Mucosa of rectum (tissue), 2 donors: Measurements from ENCODE around the gene HAND1.

Source experiments
- H3K27ac ChIP-seq, 2 donors: one replicate each; pipeline ENCODE4 v1.7.0; 2013; ENCODE audit warnings: inconsistent platforms in 2 of 2, low read depth in 2 of 2, low read length in 2 of 2
- H3K27me3 ChIP-seq, 2 donors: one replicate each; pipeline ENCODE4 v1.7.0; 2013; ENCODE audit warnings: low read length in 2 of 2; ENCODE audit not compliant: control insufficient read depth in 2 of 2, insufficient read depth in 2 of 2
- H3K36me3 ChIP-seq, 2 donors: one replicate each; pipeline ENCODE4 v1.7.0; 2013; ENCODE audit warnings: low read length in 2 of 2; ENCODE audit not compliant: control insufficient read depth in 2 of 2, insufficient read depth in 2 of 2
- H3K4me1 ChIP-seq, 2 donors: one replicate each; pipeline ENCODE4 v1.7.0; 2013; ENCODE audit warnings: low read length in 2 of 2, mild to moderate bottlenecking in 1 of 2; ENCODE audit not compliant: control insufficient read depth in 2 of 2, insufficient read depth in 2 of 2
- H3K4me3 ChIP-seq, 2 donors: one replicate each; pipeline ENCODE4 v1.7.0; 2013; ENCODE audit warnings: low read length in 2 of 2
- H3K9ac ChIP-seq, 2 donors: one replicate each; pipeline ENCODE4 v1.7.0; 2013; ENCODE audit warnings: low read length in 2 of 2, low read depth in 1 of 2, mild to moderate bottlenecking in 1 of 2
- H3K9me3 ChIP-seq, 2 donors: one replicate each; pipeline ENCODE4 v1.7.0; 2013; ENCODE audit warnings: low read length in 2 of 2; ENCODE audit not compliant: control insufficient read depth in 2 of 2
- donor health status: healthy.
- donor health status: Normal muscosa, but diverticular disease.

The HAND1 gene

DNA sequence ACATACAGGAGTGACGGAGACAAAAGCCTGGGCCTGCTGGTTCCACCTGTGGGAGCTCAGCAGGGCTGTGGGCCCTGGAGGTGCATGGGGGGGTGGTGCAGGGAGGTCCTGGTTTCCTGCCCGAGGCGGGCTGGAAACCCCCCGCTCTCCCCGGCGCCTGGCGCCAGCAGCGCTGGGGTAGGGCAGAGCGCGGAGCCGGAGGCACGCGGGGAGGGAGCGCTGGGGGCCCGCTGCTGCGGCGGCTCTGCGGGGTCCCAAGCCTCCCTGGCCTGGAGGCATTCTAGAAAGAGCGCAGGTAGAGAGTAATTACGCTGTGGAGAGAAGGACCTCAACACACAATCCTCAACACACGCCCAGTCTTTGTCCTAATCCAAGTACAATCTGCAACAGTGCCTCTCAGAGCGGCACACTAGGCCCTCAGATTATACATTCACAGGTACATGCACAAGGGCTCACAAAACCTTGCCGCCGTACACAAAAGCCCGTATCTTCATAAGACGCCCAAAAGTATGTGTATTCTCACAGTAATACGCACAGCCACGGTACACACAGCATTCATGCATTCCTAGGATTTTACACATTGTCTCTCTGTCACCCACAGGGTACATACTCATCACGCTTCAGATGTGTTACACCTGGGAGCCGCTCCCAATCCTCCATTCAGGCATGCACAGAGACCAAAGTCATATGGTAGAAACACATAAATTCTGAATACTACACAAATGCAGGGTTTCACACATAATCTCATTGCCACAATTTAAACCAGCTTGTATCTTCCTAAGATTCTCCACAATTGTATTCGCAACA, 2.1 kb upstream of the HAND1 start:
- Histone ChIP-seq H3K4me3 (no peak overlapping the region), H3K9me3 (no peaks in the 10 kb centered on the region), H3K27ac (no peak overlapping the region), H3K36me3 (no peaks in the 10 kb centered on the region), H3K27me3 (peaks cover 95 to 97% of the 10 kb centered on the region in 2 donors), H3K4me1 (peaks cover 14 to 23% of the 10 kb centered on the region in 2 donors), H3K9ac (no peak overlapping the region)

DNA sequence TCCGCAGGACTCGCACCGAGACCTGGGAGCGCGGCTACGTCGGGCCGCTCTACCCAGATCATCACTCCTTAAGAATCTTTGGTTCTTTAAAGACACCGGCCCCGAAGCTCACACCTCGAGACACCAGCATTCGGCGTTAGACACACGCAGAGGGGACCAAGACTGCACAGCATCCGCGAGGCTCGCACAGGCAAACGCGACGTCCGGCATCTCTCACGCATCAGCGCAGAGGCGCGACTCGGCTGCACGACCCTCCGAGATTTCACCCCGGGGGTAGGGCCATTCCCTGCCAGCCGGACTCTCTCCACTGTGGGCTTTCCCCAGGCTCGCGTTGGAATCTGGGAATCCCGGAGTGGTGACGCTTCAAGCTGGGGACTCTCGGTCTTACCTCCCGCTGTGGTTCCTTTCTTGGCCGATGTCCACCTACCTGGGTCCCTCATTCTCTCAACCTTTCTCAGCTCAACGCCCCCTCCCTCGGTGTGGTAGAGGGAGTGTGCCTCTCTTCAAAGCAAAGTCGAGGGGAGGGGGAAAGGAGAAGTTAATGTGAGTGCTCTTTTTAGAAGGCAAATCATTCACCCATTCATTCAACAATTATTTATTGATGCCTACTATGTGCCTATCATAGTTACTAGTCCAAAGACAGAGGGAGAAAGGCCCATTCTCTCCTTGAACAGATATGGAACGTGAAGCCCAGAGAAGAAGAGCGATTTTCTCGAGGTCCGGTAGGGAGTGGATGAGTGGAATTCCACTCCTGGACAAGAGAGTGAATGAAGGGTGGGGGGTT, 1.3 kb upstream of the HAND1 start:
- Histone ChIP-seq H3K9me3 (no peaks in the 10 kb centered on the region), H3K36me3 (no peaks in the 10 kb centered on the region), H3K4me1 (peaks cover 14 to 23% of the 10 kb centered on the region in 2 donors), H3K4me3 (peak overlapping the region in 1 of 2 donors; percentile 9), H3K27ac (no peak overlapping the region), H3K27me3 (peaks cover 96 to 98% of the 10 kb centered on the region in 2 donors), H3K9ac (no peak overlapping the region)

DNA sequence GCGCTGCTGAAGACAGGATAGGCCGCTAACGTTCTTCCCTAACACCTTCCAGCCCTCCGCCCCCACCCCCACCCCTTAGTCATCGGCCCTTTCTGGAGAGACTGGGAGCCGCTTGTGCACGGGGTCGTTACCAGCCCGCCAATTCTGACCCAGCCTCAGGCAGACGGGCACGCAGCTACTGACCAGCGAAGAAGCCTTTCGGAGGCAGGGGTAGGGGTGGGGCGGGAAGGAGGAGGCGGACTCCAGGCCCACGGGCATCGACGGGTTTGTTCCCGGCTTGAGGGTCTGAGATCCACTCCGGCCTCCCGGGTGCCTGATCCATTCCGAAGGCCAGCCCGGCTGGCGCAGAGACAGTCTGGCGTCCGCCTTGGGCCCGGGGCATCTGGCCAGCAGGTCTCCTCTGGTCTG, 729 bp upstream of the HAND1 start:
- no peaks in the 10 kb centered on the region for H3K36me3 ChIP-seq
- no peak overlapping the region for H3K27ac ChIP-seq
- no peak overlapping the region for H3K4me3 ChIP-seq
- peaks cover 96 to 98% of the 10 kb centered on the region in 2 donors for H3K27me3 ChIP-seq
- peaks cover 14 to 23% of the 10 kb centered on the region in 2 donors for H3K4me1 ChIP-seq
- H3K9me3 ChIP-seq: no peaks in the 10 kb centered on the region
- no peak overlapping the region for H3K9ac ChIP-seq

DNA sequence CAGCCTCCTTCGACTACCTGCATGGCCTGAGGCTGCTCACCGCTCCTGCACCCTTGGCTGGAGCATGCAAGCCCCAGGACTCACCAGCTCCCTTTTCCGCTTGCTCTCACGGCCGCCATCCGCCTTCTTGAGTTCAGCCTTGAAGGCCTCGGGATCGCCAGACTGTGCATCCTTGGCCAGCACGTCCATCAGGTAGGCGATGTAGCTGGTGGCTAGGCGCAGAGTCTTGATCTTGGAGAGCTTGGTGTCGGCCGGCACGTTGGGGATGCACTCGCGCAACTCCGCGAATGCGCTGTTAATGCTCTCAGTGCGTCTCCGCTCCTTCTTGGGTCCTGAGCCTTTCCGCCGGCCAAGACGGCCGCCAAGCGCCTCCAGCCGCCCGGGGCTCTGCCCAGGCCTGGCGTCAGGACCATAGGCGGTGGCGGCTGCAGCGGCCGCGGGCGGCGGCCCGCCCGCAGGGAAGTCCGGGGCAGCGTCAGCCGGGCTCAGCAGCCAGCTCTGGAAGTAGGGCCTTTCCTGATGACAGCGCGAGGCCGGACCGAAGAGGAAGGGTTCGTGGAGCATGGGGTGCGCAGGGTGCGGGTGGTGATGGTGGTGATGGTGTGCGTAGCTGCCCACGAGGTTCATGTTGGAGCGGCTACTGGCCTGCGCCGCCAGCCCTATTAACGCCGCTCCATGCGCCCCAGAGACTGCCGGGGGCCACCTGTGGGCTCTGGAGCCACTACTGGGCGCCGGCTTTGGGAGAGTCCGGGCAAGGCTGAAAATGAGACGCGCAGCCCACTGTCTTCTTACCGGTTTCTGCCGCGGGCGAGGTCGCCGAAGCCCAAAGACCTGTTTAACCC, 424 bp downstream of the HAND1 start:
- peak overlapping the region in 1 of 2 donors; percentile 43 for H3K27ac ChIP-seq
- peaks cover 92 to 98% of the 10 kb centered on the region in 2 donors for H3K27me3 ChIP-seq
- H3K4me3 ChIP-seq: peak overlapping the region; percentile 24 to 51
- no peaks in the 10 kb centered on the region for H3K36me3 ChIP-seq
- H3K9me3 ChIP-seq: no peaks in the 10 kb centered on the region
- no peak overlapping the region for H3K9ac ChIP-seq
- peaks cover 14 to 18% of the 10 kb centered on the region in 2 donors for H3K4me1 ChIP-seq

DNA sequence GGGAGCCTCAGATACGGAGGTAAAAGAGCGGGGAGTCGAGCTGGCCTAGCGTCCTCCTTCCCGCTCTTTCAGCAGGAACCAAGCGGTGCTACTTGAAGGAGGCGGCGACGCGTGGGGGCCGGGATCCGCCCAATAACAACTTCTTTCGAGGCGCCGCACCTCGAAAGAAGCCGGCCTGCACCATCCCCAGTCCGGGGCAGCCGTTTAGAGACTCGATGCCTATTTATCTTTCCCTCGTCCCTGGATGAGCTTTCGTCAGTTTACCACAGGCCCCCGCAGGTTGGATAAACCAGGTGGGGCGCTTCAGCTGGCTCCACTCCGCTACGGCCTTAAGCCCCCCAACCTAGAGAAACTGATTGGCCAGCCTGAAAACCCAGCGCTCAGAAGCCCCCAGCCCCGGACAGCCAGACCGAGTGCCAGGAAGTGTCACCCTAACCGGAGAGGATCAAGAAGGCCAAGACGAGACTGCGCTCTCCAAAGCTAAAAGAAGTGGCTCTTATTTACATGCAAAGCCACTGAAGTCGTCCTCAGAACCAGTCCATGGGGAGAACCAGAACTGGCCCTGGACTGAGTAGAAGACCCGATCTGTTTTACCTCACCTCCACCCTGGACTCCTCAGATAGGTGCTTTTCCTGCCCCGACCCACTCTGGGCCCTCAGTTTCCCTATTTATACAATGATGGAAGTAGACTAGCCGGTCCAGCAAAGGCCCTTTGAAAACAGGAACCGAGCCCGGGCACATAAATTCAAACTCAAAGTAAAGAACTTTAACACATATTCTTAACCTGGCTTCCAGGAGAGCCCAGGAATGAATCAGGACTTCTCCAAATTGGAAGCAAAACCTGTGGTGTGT, 1.4 kb downstream of the HAND1 start:
- H3K4me3 ChIP-seq: peak overlapping the region in 1 of 2 donors; percentile 51
- peaks cover 87 to 97% of the 10 kb centered on the region in 2 donors for H3K27me3 ChIP-seq
- peak overlapping the region in 1 of 2 donors; percentile 43 for H3K27ac ChIP-seq
- no peaks in the 10 kb centered on the region for H3K9me3 ChIP-seq
- H3K9ac ChIP-seq: no peak overlapping the region
- H3K4me1 ChIP-seq: peaks cover 14 to 18% of the 10 kb centered on the region in 2 donors
- H3K36me3 ChIP-seq: no peaks in the 10 kb centered on the region

DNA sequence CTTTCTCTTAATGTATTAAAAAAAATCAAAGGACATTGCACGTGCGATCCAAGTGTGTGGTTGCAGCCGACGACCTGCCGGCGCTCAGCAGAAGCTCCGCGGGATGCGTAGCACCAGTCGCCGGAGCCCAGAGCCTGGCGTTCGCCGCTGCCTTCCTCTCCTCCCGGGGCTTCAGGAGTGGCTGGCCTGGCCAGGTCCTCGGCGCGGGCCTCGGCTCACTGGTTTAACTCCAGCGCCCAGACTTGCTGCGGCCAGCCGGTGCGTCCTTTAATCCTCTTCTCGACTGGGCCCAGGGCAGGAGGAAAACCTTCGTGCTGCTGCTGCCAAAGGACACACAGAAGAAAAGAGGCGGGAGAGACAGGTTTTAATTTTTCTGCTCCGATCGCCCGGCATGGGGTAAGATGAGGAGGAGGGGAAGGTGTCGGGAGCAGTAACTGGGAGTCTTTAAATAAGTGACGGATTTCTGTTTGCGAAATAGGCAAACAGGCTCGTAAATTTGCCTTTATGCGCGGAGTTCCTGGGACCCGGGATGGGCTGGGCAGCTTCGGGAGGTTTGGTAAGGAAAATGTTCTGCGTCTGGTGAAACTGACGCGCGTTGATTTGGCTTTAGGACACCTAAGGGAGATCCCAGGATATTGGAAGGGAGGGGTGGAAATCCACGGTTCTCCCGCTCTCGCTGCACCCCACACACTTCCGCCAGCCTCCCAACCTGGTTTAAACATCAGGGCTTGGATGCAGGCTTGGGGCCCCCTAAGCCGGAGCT, 2.3 kb downstream of the HAND1 start:
- H3K9me3 ChIP-seq: no peaks in the 10 kb centered on the region

DNA sequence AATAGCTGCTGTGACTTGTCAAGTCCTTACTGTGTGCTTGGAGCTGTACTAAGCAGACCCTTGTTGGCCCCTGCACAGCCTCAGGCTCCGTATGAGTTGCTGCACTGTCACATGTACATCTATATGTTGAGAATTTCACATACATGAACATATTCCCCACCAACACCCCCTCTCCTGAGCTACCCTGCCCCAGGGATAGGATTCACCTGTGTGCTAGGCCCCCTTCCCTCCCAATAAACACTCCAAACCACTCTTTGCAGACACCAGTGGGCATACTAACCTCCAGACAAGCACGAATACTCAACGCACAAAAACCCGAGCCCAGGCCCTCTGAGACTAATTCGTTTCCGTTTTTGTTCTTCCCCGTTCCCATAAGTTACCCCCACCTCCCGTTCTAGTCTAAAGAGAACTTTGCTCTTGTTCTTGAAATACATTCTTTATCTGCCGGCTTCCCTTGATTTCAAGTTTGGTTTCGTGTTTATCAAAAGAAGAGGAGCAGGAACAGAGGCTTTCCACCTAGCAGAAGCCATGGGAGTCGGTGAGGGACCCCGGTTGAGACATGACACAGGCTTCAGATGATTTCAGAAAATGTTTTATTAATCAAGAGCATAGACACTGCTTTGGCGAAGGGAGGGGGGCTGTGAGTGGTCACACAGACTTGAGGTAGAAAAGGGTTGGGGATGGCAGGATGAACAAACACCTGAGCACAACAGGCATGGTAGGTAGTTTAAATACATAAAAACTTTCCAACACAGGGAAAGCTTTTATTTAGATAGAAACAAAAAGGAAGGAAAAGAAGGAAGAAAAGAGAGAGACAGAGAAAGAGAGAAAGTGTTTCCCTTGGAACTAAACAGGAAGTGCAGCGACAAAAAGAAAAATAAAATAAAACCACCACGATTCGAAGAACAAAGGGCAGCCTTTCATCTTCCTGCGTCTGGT, 3.4 kb downstream of the HAND1 start:
- H3K36me3 ChIP-seq: no peaks in the 10 kb centered on the region
- peaks cover 14 to 18% of the 10 kb centered on the region in 2 donors for H3K4me1 ChIP-seq
- no peak overlapping the region for H3K27ac ChIP-seq
- peaks cover 79 to 93% of the 10 kb centered on the region in 2 donors for H3K27me3 ChIP-seq
- H3K4me3 ChIP-seq: peak overlapping the region in 1 of 2 donors; percentile 33
- no peak overlapping the region for H3K9ac ChIP-seq
- H3K9me3 ChIP-seq: no peaks in the 10 kb centered on the region

More for the DNA sequence above, 2.3 kb downstream of the HAND1 start:
- peaks cover 86 to 97% of the 10 kb centered on the region in 2 donors for H3K27me3 ChIP-seq
- no peak overlapping the region for H3K27ac ChIP-seq
- H3K4me1 ChIP-seq: peaks cover 14 to 18% of the 10 kb centered on the region in 2 donors
- no peak overlapping the region for H3K9ac ChIP-seq
- H3K36me3 ChIP-seq: no peaks in the 10 kb centered on the region
- H3K4me3 ChIP-seq: peak overlapping the region in 1 of 2 donors; percentile 51

DNA sequence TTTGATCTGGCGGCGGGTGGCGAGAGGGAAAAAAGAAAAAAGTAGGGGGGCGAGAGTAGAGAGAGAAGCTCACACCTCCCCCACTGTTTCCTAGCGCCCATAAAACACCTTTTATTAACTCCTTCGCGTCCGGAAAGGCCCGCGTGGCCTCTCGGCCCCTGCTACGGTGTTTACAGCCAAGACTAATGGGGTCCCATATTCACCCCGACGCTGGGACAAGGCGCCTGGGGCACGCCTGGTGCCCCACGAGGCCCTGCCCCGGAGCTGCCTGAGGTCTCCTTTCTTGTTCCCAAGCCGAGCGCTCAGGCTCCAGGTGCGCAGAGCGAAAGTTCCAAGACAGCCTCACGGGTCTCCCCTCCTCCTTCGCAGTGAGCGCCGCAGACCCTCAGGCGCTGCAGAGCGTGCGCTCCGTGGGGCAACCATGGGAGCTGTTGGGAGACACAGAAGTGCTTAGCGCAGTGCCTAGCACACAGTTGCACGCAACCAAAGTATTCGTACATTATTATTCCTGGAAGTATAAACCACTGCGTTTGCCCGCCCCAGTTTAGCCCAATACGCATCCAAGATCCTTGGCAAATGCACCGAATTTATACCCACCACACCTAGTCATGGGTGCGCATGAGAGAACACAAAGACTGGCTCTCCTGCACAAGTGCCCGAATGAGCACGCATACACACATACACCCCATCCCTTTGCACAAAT, 4.3 kb downstream of the HAND1 start:
- H3K9ac ChIP-seq: no peak overlapping the region
- no peaks in the 10 kb centered on the region for H3K9me3 ChIP-seq

More for the DNA sequence above, 4.3 kb downstream of the HAND1 start:
- H3K36me3 ChIP-seq: no peaks in the 10 kb centered on the region
- H3K27ac ChIP-seq: no peak overlapping the region
- no peak overlapping the region for H3K4me3 ChIP-seq
- peaks cover 70 to 87% of the 10 kb centered on the region in 2 donors for H3K27me3 ChIP-seq
- H3K4me1 ChIP-seq: peaks cover 14 to 18% of the 10 kb centered on the region in 2 donors
